HepG2 (cell line): ENCODE measurements around the gene KATNA1. TPM values are rescaled to one million over a fixed set of nuclear protein-coding genes. Genes with fewer than 3 reads are reported as not detected.

Experiments used
- ATF3 ChIP-seq: sonication (generic); formaldehyde crosslinking; IDR thresholded peaks from 2 replicates; pipeline ENCODE4 v1.4.0; 2020; ENCODE audit warnings: missing genetic modification reagents
- BCL3 ChIP-seq: sonication (generic); formaldehyde crosslinking; IDR thresholded peaks from 2 replicates; pipeline ENCODE4 v1.5.1; 2020; ENCODE audit warnings: mild to moderate bottlenecking, missing genetic modification reagents, moderate library complexity
- JUN ChIP-seq: sonication (generic); formaldehyde crosslinking; IDR thresholded peaks from 2 replicates; pipeline ENCODE4 v1.4.0; 2020; ENCODE audit warnings: mild to moderate bottlenecking, missing genetic modification reagents
- KDM4B ChIP-seq: sonication (generic); formaldehyde crosslinking; IDR thresholded peaks from 2 replicates; pipeline ENCODE4 v1.4.0; 2020; ENCODE audit warnings: missing genetic modification reagents
- MBD4 ChIP-seq: IDR thresholded peaks from 2 replicates; pipeline ENCODE4 v1.6.1; 2012; ENCODE audit warnings: low read length, inconsistent platforms, borderline replicate concordance
- NR3C1 ChIP-seq: sonication (generic); formaldehyde crosslinking; IDR thresholded peaks from 2 replicates; pipeline ENCODE4 v1.4.0; 2020; ENCODE audit warnings: missing genetic modification reagents
- RXRB ChIP-seq: IDR thresholded peaks from 2 replicates; pipeline ENCODE4 v1.6.1; 2016; ENCODE audit warnings: borderline replicate concordance, missing genetic modification reagents, missing compliant biosample characterization
- SSRP1 ChIP-seq: IDR thresholded peaks from 2 replicates; pipeline ENCODE4 v1.6.1; 2016; ENCODE audit warnings: control low read depth
- TERF1 ChIP-seq: sonication (generic); formaldehyde crosslinking; IDR thresholded peaks from 2 replicates; pipeline ENCODE4 v1.8.0; 2022; ENCODE audit warnings: mild to moderate bottlenecking, missing genetic modification reagents, moderate library complexity
- USF2 ChIP-seq, 2 experiments: sonication (generic) in 1 of 2; formaldehyde crosslinking in 1 of 2; IDR thresholded peaks; 2 replicates each; pipeline versions ENCODE4 v1.5.1 to v1.6.1; 2011 to 2020; ENCODE audit warnings: borderline replicate concordance in 1 of 2, low read depth in 1 of 2, low read length in 1 of 2, mild to moderate bottlenecking in 1 of 2, missing genetic modification reagents in 1 of 2, moderate library complexity in 1 of 2
- ZBTB26 ChIP-seq: IDR thresholded peaks from 2 replicates; pipeline ENCODE4 v1.6.1; 2016; ENCODE audit warnings: missing compliant biosample characterization, missing genetic modification reagents, borderline replicate concordance
- ZBTB37 ChIP-seq: sonication (generic); formaldehyde crosslinking; IDR thresholded peaks from 2 replicates; pipeline ENCODE4 v1.4.0; 2020; ENCODE audit warnings: mild to moderate bottlenecking, missing genetic modification reagents
- ZBTB8A ChIP-seq: sonication (generic); formaldehyde crosslinking; IDR thresholded peaks from 2 replicates; pipeline ENCODE4 v1.4.0; 2020; ENCODE audit warnings: mild to moderate bottlenecking, low read depth, missing genetic modification reagents, borderline replicate concordance
- ZNF335 ChIP-seq: sonication (generic); formaldehyde crosslinking; IDR thresholded peaks from 2 replicates; pipeline ENCODE4 v1.4.0; 2020; ENCODE audit warnings: missing genetic modification reagents
- ZNF496 ChIP-seq: sonication (generic); formaldehyde crosslinking; IDR thresholded peaks from 2 replicates; pipeline ENCODE4 v1.8.1; 2023; ENCODE audit warnings: mild to moderate bottlenecking, moderate library complexity, missing genetic modification reagents; ENCODE audit not compliant: insufficient replicate concordance
- ZNF616 ChIP-seq: sonication (generic); formaldehyde crosslinking; IDR thresholded peaks from 2 replicates; pipeline ENCODE4 v1.5.0; 2020; ENCODE audit warnings: low read depth, mild to moderate bottlenecking, missing genetic modification reagents
- ZNF747 ChIP-seq: sonication (generic); formaldehyde crosslinking; IDR thresholded peaks from 2 replicates; pipeline ENCODE4 v1.8.1; 2023; ENCODE audit warnings: missing genetic modification reagents, mild to moderate bottlenecking, borderline replicate concordance
- ZNF777 ChIP-seq: sonication (generic); formaldehyde crosslinking; IDR thresholded peaks from 2 replicates; pipeline ENCODE4 v1.4.0; 2020; ENCODE audit warnings: missing genetic modification reagents
- ZSCAN31 ChIP-seq: sonication (generic); formaldehyde crosslinking; IDR thresholded peaks from 2 replicates; pipeline ENCODE4 v1.5.0; 2020; ENCODE audit warnings: low read depth, mild to moderate bottlenecking, missing genetic modification reagents
- ZZZ3 ChIP-seq: sonication (generic); formaldehyde crosslinking; IDR thresholded peaks from 2 replicates; pipeline ENCODE4 v1.4.0; 2020; ENCODE audit warnings: missing genetic modification reagents, mild to moderate bottlenecking, borderline replicate concordance
- polyA plus RNA-seq, 8 experiments: library from polyadenylated mRNA; depleted of rRNA in 3 of 8; stranded (reverse) in 7 of 8; unstranded in 1 of 8; fragments of >200 nt; fragmentation: Illumina TruSeq in 4 of 8; extraction: Trizol in 4 of 8; gene quantifications; 2 replicates each; pipeline versions ENCODE4 v1.2.1 to v1.2.3, GENCODE V29; 2011 to 2016; ENCODE audit warnings: low read depth in 4 of 8, missing spikeins in 1 of 8, mixed read lengths in 1 of 8; ENCODE audit not compliant: insufficient read depth in 1 of 8
- total RNA-seq, 5 experiments: library from RNA; depleted of rRNA; stranded (reverse); fragments of >200 nt; fragmentation: Illumina TruSeq; extraction: Trizol; gene quantifications; 2 replicates each; pipeline ENCODE4 v1.2.3, GENCODE V29; 2016; ENCODE audit warnings: low read depth in 1 of 5

Gene KATNA1
- total and polyA plus RNA-seq, 2 of the 13 experiments (the other 11 are each of a cell fraction or from before 2014, with no cell fraction given): 14.8 to 25.3 TPM

GRCh38 chr6:149566410-149567193 is 81.9 kb downstream of the KATNA1 start (continued):
- TF ChIP-seq TERF1 (CRISPR knock-in tag): no peak; the same call in 1 of the 2 replicates
- TF ChIP-seq ATF3 (CRISPR knock-in tag): peak; percentile 26; the same call in 1 of the 2 replicates
- peak; percentile 99 for TF ChIP-seq ZNF777 (CRISPR knock-in tag)
- TF ChIP-seq RXRB (CRISPR knock-in tag): 0 out of 2 replicates have a peak, but pooled peaks have one; percentile 14
- TF ChIP-seq USF2 (IDR thresholded peaks at IDR 0.05; ENCODE audit: low read depth, low read length): no peak
- TF ChIP-seq USF2 (CRISPR knock-in tag; IDR thresholded peaks at IDR 0.05; ENCODE audit: borderline replicate concordance): no peak
- no peak for TF ChIP-seq KDM4B (CRISPR knock-in tag)
- TF ChIP-seq NR3C1 (CRISPR knock-in tag): no peak
- TF ChIP-seq ZNF496 (CRISPR knock-in tag): no peak
- TF ChIP-seq ZZZ3 (CRISPR knock-in tag): no peak; the same call in 1 of the 2 replicates
- no peak; the same call in 1 of the 2 replicates for TF ChIP-seq ZBTB26 (CRISPR knock-in tag)
- peak; percentile 77; the same call in 1 of the 2 replicates for TF ChIP-seq ZBTB8A (CRISPR knock-in tag)
- TF ChIP-seq MBD4: no peak
- peak; percentile 19; the same call in 1 of the 2 replicates for TF ChIP-seq ZNF335 (CRISPR knock-in tag)
- TF ChIP-seq ZBTB37 (CRISPR knock-in tag): 0 out of 2 replicates have a peak, but pooled peaks have one; percentile 45
- 0 out of 2 replicates have a peak, but pooled peaks have one; percentile 53 for TF ChIP-seq SSRP1
- peak; percentile 85 for TF ChIP-seq ZSCAN31 (CRISPR knock-in tag)
- TF ChIP-seq BCL3: peak; percentile 93
- TF ChIP-seq ZNF747 (CRISPR knock-in tag): 0 out of 2 replicates have a peak, but pooled peaks have one; percentile 46
- 0 out of 2 replicates have a peak, but pooled peaks have one; percentile 29 for TF ChIP-seq JUN
- TF ChIP-seq ZNF616 (CRISPR knock-in tag): 0 out of 2 replicates have a peak, but pooled peaks have one; percentile 29
